GM19324 (cell line): Measurements from ENCODE around the gene MLC1.

Experiments used
- ATAC-seq: cut with Tn5 transposase; IDR thresholded peaks from one replicate; pipeline ENCODE4 v1.9.1; 2021; ENCODE audit warnings: mild to moderate bottlenecking, moderate library complexity; ENCODE audit not compliant: unreplicated experiment, low FRiP score

Gene MLC1

DNA sequence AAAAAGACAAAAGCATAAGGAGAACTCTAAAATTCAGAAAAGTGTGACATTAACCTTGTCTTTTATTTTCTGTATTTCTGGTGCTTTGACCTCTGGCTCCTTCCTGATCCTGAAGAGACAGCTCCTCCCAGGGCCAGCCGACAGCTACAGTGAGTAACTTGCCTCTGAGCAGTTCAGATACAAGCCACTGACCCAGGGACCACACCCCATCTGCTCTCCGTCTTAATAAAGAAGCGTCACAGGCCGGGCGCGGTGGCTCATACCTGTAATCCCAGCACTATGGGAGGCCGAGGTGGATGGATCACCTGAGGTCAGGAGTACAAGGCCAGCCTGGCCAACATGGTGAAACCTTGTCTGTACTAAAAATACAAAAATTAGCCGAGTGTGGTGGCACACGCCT lies 6.5 kb downstream of the MLC1 start:
- no peak for ATAC-seq

DNA sequence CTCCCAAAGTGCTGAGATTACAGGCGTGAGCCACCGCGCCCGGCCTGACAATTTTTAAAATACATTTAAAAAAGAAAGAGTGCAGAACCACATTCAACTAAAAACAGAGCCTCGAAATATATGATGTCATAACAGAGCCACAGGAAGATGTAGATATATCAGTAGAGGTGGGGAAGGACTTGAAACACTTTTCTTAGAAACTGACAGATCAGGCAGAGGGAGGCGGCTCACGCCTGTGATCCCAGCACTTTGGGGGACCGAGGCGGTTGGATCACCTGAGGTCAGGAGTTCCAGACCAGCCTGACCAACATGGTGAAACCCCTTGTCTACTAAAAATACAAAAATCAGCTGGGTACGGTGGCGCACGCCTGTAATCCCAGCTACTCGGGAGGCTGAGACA lies 7.0 kb downstream of the MLC1 start:
- ATAC-seq = no peak

DNA sequence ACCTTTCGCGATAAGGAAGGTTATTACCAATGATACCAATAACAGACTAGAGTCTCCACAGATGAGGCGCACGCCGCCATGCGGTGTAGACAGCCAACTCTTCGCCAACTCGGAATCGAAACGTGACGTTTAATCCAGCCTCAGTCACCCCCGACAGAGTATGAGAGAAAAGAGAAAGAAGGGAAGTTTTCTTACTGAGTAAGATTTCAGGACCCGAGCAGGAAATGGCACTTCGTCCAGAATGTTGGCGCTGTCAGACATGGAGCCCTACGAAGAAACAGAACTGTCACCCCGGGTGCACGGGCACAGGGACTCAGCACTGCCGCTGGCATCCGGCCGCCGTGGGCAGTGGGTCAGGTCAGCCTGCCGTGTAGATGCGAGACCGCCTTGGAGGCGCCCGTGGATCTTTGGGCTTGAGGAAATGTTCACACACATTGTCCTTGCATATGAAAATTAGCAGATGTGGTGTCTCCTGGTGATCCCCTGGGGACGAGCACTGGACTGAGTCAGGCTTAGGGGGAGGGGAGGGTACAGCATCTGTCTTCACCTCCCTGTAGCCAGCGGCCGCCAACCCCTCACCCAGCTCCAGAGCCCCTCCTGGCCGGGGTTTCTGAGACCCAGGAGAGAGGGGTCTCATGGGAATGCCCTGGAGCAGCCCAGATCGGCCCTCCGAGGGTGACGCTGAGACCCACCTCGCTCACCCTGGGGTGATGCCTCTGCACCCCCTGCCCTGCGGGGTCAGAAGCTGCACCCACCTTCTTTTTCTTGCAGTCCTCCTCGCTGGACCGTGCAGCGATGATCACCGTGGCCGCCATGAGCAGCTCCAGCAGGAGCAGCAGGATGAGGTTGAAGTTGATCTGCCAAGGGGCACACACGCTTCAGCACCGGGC lies 8.3 kb downstream of the MLC1 start:
- no peak for ATAC-seq

DNA sequence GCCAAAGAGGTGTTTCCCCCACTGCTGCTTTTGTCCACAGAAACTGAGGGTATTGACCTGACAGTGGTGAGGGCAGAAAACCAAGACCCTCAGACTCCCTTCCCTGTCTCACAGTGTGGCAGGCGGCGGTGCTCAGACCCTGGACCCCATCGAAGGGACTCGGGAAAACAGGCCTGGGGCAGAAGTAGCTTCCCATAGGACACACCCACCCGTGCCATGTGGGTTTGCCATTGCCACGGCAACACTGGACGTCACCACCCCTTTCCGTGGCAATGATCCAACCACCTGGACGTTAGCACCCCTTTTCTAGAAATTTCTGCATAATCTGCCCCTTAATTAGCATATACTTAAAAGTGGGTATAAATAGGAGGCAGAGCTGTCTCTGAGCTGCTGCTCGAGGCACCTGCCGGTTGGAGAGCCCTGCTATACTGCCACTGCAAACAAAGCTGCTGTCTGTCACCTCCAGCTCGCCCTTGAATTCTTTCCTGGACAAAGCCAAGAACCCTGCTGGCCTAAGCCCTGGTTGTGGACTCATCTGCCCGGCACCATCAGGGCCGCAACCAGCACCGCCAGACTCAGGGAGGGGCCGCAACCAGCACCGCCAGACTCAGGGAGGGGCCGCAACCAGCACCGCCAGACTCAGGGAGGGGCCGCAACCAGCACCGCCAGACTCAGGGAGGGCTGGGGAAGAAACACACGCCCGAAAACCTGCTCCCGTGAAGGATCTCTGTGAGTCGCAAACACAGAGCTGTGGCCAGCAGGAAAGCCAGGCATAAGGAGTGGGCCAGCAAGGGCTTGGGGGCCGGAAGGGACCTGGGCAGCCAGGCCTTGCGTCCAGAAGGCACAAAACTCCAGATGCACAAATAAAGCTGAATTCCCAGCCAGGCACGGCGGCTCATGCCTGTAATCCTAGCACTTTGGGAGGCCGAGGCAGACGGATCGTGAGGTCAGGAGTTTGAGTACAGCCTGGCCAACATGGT lies 10.4 kb downstream of the MLC1 start:
- ATAC-seq = no peak

DNA sequence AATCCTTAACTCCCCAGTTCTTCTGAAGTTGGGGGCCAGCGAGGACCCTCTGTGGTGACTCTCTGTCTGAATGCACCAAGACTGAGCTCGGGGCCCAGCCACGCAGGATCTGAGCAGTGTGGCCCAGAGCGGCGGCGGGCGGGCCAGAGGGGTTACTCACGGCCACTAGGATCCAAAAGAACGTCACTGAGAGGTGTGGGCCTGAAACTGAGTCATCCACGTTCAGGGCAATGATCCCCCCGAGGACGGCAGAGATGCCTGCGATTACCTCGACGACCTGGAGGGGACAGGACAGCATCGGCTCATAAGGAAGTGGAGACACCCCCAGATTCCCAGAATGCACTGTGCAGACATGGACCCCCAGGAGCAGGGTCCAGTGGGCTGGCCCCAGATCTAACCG lies 11.2 kb downstream of the MLC1 start:
- ATAC-seq = no peak

DNA sequence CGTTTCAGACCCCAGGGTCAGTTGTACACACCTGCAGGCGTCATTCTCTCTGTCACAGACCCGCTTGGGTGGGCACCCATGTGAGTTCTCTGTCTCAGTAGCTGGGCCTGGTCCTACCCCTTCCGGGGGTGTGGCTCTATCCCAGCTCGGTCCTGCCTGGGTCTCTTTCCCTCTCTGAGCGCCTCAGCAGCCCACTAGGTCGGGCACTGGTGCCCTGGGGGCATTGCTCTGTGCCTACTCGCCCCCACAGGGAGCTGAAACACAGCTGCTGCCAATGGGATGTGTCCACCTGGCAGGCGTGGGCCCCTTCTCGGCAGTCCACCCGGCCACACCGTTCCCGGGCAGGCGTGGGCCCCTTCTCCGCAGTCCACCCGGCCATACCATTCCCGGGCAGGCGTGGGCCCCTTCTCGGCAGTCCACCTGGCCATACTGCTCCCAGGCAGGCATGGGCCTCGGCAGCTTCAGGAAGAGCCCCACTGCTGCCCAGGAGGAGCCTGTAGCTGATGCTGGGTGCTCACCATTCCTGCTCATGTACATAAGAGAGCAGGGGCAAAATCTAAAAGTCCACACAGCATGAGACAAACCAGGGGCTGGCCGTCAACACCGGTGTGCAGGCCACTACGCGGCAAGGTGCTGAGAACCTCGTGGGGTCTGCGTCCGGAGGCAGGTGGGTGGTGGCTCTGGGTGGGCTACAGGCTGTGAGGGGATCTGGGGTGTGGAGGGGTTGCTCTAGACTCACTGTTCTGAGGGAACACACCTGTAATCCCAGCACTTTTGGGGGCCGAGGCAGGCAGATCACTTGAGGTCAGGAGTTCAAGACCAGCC lies 12.3 kb downstream of the MLC1 start:
- no peak for ATAC-seq

DNA sequence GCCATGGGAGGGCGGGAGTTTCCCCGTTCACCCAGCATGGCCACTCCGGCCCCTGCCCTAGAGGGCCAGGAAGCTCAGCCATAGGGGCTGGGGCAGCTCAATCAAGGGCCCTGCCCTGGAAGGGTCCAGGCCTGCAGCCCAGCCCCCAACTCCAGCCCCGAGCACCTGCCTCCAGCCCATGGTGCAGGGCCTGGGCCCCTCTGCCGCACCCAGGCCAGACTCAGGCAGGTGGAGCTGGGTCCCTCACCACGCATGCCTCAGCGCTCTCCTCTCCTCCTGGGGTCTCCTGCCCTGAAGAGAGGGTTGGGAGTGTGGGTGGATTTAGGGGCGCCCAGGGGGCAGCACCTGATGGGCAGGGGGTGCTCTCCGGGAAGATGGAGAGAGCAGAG lies 13.1 kb downstream of the MLC1 start:
- ATAC-seq = no peak

DNA sequence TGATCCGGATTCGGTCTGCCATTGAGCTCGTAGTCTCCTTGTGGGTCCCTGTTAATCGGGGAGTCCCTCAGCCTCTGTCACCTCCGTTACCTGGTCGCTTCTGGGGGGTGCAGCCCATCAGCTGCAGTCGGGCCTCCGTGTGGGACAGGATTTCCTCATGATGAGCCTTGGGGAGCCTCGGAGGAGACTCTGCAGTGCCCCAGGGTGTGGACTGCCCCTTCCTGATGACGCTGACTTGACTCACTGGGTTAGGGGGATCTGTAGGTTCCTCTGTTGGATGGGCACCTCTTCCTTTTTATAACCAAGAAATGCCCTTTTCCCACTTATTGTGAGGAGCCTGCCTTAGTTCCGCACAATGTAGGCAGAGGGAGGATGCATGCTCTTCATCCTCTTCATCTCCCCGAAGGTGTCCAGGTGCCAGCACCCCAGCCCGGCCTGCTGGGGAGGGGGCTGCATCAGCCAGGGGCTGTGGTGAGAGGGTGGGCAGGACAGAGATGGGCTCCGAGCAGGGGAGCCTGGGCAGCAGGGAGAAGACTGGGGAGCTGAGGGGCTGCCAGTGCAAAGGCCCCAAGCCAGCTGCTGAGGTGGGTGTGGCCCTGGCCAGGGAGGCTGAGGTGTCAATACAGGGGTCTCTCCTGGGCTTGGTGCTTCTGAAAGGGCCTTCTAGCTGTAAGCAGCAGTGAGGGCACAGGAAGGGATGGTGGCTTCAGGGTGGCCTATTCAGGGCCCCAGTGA lies 13.6 kb downstream of the MLC1 start:
- no peak for ATAC-seq

DNA sequence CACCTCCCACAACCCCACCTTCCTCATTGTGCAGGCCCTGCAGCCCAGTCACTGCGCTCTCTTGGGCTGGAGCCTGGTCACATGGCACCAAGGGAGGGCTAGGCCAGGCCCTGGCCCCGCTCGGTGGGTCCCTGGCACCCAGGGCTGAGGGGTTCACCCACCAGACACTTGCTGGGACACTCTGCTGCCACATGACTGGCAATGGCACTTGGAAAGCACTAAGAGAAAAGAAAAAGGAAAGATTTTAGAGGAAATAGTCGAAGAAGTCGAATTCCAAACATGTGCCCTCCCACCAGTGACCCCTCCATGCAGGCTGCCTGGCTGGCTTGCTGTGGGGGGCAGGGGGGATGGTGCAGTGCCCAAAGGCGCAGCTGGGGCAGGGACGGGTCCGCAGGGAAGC lies 14.9 kb downstream of the MLC1 start:
- ATAC-seq = no peak

DNA sequence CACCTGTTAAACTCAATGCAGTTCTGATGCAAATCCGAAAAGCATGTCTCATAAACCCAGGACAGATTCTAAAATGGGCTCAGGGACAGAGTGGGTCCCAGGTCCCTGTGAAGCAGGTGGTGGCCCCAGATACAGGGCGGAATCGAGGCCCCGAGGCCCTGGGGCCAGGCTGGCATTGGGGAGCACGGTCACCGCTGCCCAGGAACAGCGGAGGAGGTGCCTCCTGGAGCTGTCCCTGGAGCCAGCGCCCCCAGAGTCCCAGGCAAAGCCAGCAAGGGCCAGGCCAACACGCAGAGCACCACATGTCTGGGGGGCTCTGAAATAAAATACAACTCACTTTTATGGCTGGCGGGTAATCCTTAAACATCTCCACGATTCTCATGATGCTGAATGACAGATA lies 17.1 kb downstream of the MLC1 start:
- no peak for ATAC-seq

DNA sequence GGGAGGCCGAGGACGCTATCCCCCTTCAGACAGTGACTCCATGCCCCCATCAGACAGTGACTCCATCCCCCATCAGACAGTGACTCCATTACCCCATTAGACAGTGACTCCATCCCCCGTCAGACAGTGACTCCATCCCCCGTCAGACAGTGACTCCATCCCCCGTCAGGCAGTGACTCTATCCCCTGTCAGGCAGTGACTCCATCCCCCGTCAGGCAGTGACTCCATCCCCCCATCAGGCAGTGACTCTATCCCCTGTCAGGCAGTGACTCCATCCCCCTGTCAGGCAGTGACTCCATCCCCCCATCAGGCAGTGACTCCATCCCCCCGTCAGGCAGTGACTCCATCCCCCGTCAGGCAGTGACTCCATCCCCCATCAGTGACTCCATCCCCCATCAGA lies 18.0 kb downstream of the MLC1 start:
- no peak for ATAC-seq

DNA sequence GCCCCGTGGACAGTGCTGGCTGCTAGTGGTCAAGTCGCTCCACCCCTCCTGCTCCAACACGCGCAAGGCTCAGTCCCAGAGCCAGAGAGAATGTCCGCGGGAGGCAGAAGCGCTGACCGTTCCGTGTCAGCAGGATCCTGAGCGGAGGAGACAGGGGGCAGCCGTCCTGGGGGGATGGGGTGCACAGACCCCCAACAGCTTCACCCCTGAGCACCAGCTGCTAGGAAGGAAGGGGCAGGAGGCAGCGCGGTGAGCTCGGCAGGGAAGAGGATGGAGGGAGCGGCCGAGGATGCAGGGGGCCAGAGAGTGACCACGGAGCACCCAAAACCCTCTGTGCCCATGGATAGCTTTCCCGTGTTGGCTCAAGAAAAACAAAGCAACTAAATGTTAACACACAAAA lies 20.8 kb downstream of the MLC1 start:
- ATAC-seq = no peak

DNA sequence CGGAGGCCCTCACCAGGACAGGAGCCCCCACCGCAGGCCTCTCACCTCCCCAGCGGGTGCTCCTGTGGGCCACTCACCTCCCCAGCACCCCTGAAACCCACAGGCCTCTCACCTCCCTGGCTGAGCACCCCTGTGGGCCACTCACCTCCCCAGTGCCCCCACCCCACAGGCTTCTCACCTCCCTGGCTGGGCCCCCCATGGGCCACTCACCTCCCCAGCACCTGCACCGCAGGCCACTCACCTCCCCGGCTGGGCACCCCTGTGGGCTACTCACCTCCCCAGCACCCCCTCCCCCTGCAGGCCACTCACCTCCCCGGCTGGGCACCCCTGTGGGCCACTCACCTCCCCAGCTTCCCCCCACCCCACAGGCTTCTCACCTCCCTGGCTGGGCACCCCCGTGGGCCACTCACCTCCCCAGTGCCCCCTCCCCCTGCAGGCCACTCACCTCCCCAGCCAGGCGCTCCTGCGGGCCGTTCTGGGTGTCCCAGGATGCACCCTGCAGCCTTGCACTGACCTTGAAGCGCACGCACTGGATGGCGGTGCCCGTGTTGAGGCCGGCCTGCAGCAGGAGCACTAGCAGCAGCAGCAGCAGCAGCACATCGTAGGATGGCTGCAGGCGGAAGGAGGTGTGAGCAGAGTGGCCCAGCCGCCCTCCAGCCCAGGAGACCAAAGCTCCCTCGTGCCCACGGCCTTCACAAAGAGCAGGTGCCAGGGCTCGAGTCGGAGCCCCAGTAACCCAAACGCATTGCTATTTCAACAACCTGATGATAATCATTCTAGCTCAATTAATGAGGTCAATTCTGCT lies 21.4 kb downstream of the MLC1 start:
- no peak for ATAC-seq

DNA sequence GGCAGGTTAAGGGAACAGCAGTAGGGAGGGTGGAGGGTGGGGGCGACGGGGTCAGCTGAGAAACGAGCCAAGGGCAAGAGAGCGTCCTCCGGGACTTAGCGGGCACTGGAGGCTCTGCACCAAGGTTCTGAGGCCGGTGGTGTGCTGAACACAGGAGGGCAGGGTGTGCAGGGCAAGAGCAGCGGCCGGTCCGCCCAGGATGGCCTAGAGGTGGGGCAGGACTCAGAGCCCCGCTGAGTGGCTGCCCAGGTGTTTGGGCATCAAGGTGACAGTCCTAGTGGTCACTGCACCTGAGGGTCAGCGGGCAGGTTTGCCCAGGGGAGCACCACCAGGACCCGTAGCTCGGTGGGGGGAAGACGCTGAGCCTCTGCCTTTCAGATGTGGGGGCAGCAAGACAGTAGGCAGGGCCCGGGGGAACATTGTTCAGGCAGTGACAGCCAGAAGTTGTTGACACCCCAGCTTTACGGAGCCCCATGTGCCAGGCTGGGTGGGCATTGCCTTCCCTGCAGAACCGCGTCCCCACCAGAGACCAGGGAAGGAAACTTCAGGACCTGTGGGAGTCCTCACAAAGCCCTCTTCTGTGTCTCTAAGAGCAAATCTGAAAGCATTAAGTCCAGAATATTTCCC lies 22.6 kb downstream of the MLC1 start:
- ATAC-seq = no peak

DNA sequence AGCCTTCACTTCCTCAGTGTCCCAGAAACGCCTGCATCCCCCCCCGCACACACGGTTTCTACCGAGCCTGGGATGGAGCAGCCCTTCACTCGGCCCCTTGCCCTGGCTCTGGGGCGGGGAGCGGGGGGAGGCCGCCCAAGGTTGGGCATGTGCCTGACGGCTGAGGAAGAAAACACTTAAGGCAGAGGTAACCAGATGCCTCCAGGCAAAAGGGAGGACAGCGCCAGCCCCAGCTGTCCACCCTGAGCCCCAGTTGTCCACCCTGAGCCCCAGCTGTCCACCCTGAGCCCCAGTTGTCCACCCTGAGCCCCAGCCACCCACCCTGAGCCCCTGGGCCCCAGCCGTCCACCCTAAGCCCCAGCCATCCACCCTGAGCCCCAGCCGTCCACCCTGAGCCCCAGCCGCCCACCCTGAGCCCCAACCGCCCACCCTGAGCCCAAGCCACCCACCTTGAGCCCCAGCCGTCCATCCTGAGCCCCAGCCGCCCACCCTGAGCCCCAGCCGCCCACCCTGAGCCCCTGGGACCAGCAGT lies 23.3 kb downstream of the MLC1 start:
- no peak for ATAC-seq

DNA sequence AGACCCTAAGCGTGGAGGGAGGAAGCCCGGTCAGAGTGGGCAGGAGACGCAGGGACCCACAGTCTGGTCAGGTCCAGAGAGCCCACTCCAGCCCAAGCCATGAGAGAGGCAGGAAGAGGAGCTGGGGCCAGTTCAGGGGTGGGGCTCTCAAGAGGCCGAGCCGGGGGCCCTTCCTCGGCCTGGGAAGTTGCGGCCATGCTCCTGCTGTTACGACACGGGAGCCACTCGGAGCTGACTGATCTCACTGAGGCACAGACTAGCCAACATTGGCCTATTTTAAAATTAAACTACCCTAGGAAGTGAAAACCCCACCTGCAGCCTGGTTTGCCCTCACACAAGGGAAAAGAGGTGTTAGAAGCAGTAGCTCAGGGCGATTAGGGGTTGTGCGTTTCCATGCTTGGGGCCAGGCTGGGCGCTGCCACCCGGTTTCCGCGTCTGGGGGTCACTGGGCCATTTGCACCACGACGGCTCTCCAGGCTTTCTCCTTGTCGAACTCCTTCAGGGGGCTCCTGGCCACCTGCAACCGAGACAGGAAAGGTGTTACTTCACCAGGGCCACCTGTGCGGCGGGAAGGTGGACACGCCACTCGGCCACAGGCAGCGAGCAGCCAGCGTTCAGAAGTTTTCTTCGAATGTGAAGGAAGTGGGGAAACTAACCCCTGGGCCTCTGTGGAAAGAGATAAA lies 23.9 kb downstream of the MLC1 start:
- no peak for ATAC-seq

DNA sequence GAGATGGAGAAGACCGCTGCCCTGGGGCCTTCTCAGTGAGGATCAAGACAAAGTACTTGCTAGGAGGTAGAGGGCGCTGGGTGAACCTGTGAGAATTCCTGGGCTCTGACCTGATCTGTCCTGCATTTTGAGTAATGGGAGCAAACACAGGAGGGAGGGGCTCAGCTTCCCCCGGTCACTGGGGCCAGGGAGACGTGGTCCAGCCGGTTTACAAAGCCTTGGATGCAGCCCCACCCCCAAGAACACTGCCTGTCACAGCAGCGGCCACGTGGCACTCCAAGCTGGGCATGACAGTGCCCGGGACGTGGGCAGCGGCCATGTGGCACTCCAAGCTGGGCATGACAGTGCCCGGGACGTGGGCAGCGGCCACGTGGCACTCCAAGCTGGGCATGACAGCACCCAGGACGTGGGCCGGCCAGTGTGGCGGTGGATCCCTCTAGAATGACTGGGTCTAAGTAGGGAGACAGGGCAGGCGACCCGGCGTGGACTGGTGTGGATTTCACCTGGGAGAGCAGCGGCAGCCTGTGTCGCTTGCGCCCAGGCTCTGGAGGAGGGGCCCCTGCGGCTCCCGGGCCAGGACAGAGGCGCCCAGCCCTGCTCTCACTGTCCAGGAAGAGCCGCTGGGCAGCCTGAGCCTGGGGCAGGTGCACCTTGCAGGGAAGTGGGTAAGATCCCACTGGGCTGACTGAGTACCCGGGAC lies 24.6 kb downstream of the MLC1 start:
- no peak for ATAC-seq
